Glomerular endothelial cell (primary cell): Measurements from ENCODE around the gene OXCT1. TPM values are rescaled to one million over a fixed set of nuclear protein-coding genes. Genes with fewer than 3 reads are reported as not detected.
"Not testable (repeated sequence)": the region's sequence is repeated elsewhere in the genome, so short reads cannot be mapped to it uniquely, and the experiment has no call there.

ENCODE experiments used
- DNase-seq: peaks from one replicate; pipeline ENCODE4 v3.0.0-alpha.2; 2011; ENCODE audit warnings: low read depth, low spot score; ENCODE audit errors: extremely low read depth
- total RNA-seq: library from RNA; depleted of rRNA; stranded (reverse); fragments of >200 nt; gene quantifications from 2 replicates; pipeline ENCODE4 v1.2.3, GENCODE V29; 2015

Gene OXCT1
- total RNA-seq, 1 donor from 2014 or later: 14.1 TPM

- DNase-seq: no peak
Observed at GRCh38 chr5:41735213-41735612, 135.0 kb downstream of the OXCT1 start.

- DNase-seq: not testable (repeated sequence)
Observed at GRCh38 chr5:41729381-41729780, 140.8 kb downstream of the OXCT1 start.

GRCh38 chr5:41728281-41728680 lies 141.9 kb downstream of the OXCT1 start:
- no peak for DNase-seq

GRCh38 chr5:41722359-41722950 lies 147.8 kb downstream of the OXCT1 start:
- no peak for DNase-seq

- no peak for DNase-seq
Observed at GRCh38 chr5:41721516-41721915, 148.7 kb downstream of the OXCT1 start.

GRCh38 chr5:41716382-41716781 lies 153.8 kb downstream of the OXCT1 start:
- no peak for DNase-seq

- not testable (repeated sequence) for DNase-seq
Observed at GRCh38 chr5:41714446-41714845, 155.8 kb downstream of the OXCT1 start.

- no peak for DNase-seq
Observed at GRCh38 chr5:41708604-41708940, 161.7 kb downstream of the OXCT1 start.

- DNase-seq: peak; percentile 33
Observed at GRCh38 chr5:41707853-41708603, 162.2 kb downstream of the OXCT1 start.

GRCh38 chr5:41695920-41696582 lies 174.2 kb downstream of the OXCT1 start:
- no peak for DNase-seq

- DNase-seq: no peak
Observed at GRCh38 chr5:41686767-41687166, 183.5 kb downstream of the OXCT1 start.

GRCh38 chr5:41686191-41686590 lies 184.0 kb downstream of the OXCT1 start:
- DNase-seq: no peak

- DNase-seq: no peak
Observed at GRCh38 chr5:41683181-41683580, 187.0 kb downstream of the OXCT1 start.

- DNase-seq: no peak
Observed at GRCh38 chr5:41682641-41683040, 187.6 kb downstream of the OXCT1 start.

GRCh38 chr5:41681840-41682239 lies 188.4 kb downstream of the OXCT1 start:
- no peak for DNase-seq

Other genes with a start within 250 kb of the OXCT1 start
- 14.8 and 20.9 TPM in 2 replicates for gene RIMOC1, start 33.9 kb upstream of the OXCT1 start, total RNA-seq
- gene FBXO4, start 54.9 kb upstream of the OXCT1 start, total RNA-seq: 6.2 and 8.3 TPM in 2 replicates